NCI-H1930 (cell line): Measurements from ENCODE around the gene PLOD2.
A peak's percentile ranks its signal among the peaks of the same experiment; 100 is the strongest.

Experiments
- DNase-seq, 2 experiments: peaks; one replicate each; lab custom pipeline; 2025; lab: John Stamatoyannopoulos, UW

Gene PLOD2

DNA sequence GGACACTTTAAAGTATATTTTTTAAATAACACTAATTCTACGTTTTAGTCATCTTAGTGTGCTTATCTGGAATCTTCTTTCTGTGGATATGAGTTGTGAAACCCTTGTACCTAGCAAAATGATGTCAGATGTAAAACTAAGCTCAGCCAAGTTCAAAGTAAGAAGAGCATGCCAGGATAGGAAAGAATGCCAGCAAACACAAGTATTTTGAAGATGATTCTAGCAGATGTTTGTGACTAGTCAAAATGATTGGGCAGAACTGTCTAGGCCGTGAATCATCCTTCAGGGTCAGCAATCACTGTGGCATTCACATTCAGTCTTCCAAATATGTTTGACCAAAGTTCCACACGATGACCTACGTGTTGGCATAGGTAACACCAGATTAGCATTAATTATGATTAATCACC, 5.4 kb upstream of the PLOD2 start:
- DNase-seq: no peak

- DNase-seq: no peak
Measured at GRCh38 chr3:146165877-146166276, 4.9 kb upstream of the PLOD2 start.

DNA sequence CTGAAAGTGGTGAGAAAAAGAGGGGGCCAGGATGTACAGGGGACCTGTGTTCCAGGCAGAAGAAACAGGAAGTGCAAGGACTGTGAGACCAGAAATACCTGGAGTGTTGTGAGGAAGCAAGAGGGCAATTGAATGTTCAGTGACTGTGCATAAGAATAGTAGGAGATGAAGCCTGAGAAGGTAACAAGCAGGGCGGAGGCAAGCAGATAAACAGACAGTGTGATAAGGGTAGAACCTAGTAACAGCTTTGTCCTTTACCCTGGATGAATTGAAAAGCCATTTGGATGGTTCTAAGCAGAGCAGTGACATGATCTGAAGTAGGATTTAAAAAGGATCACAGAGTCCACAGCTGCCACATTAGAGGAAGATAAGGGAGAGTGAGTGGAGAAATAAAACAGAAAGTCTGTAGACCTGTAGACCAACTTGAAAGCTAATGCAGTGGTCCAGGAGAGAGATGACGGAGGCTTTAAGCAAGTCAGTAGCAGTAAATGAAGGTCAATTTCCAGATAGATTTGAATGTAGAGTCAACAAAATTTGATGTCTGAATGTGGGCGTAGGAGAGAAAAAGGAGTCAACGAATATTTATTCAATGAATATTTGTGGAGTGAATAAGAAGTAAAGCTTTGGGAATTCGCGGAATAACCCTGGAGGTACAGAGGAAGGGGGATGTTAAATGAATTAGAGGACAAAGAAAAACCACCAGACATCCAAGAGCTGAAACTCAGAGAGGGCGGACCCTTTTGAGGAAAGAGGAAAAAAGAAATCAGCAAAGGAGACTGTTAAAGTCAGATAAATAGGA, 4.2 kb upstream of the PLOD2 start:
- no peak for DNase-seq

- no peak for DNase-seq
Measured at GRCh38 chr3:146164506-146164905, 3.5 kb upstream of the PLOD2 start.

GRCh38 chr3:146164071-146164470, 3.1 kb upstream of the PLOD2 start:
- DNase-seq: no peak

DNA sequence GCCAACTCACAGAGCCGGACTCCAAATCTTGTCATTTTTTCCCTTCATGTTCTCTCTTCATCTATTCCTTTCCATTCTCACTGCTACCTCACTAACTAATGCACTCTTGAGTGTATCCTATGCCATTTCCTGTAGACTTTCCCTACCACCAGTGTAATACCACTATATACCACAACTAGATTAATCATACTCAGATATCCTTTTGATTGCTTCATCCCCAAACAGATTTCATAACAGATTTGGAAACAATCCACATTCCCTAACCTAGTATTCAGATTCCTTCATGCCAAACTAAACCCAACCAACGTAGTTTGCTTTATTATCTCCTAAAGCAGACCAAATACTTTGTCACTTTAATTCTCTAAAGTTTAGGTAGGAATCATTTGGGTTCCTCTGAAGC, 2.6 kb upstream of the PLOD2 start:
- DNase-seq: no peak

GRCh38 chr3:146162561-146162960, 1.6 kb upstream of the PLOD2 start:
- no peak for DNase-seq

DNA sequence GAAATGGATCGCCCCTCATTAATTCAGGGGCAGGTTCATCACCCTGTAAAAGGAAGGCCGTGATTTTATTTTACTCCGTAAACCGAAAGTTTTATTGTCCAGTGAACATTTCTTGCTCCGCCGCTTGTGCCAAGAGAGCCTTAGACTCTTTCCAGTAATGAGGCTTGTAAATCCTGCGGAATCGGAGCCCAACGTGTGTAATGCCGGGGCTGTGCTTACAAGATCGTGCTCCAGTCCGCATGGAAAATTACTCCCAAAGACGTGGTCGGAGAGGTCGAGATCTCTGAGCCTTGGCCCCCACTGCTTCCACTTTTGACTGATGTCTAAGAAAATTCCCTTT, 649 bp upstream of the PLOD2 start:
- DNase-seq: no peak

GRCh38 chr3:146160321-146160963, 542 bp downstream of the PLOD2 start:
- DNase-seq: peak; percentile 25 to 55

- DNase-seq: no peak
Measured at GRCh38 chr3:146159616-146160320, 1.2 kb downstream of the PLOD2 start.

- DNase-seq: no peak
Measured at GRCh38 chr3:146159037-146159436, 1.9 kb downstream of the PLOD2 start.

DNA sequence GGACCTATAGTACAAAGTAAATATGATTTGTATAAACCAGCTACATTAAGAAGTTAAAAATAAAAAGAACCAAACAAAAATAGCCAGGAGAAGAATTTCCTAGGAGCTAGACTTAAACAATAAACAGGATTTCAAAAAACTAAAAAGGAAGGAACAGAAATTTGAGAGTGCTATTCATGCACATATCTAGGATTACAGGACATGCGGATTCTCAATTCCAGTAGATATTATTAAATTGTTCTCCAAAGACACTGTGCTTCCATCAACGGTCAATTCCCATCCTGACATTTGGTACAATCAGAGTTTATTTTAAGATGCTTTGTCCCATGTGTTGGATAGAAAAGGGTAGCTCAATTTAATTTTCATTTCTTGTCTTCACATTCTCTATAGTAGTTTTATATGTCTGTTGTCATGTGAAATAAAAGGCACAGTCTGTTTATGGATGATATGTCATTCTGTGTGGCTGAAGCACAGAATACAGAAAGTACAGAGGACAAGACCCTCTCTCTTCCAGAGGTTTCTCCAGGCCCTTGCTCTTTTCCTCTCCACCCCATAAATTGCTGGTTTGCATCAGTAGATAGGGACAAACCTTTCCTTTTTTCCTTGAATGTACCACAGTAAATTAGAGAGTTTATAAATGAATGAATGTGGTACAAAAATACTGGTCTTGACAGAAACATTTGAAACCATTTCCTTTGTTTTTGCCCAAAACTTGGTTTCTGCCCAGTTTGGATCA, 3.5 kb downstream of the PLOD2 start:
- DNase-seq: no peak

GRCh38 chr3:146156666-146157314, 4.2 kb downstream of the PLOD2 start:
- DNase-seq: no peak

DNA sequence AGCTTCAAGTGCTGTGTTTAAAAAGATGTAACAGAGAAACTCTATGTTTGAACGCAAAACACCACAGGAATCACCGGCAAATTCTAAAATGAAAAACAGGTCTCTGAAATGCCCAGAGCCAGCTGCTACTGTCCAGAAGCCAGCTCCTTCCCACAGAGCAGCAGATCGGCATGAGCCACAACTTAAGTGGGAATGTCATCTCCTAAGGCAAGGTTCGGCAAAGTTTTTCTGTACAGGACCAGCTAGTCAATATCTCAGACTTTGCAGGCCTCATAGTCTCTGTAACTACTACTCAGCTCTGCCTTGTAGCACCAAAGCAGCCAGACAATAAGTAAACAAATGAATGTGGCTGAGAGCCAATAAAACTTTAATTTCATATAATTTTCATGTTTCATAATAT, 4.9 kb downstream of the PLOD2 start:
- DNase-seq: no peak

- DNase-seq: no peak
Measured at GRCh38 chr3:146154995-146155394, 6.0 kb downstream of the PLOD2 start.

DNA sequence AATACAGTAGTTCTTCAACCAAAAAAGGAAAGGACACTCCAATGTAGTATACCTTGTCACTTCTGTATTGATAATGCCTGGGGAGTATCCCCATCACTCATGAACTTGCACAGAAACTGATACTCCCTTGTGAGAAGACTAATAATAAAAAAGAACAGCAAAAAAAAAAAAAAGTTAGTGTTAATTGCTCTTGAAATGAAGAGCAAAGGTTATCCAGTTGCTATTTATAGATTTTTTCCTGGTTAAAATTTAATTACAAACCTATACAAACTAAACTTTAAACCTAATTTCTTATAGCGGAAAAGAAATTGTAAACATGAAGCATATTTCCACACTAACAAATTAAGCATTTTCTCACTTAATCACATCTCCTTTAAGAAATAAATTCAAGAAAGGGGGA, 6.7 kb downstream of the PLOD2 start:
- no peak for DNase-seq

DNA sequence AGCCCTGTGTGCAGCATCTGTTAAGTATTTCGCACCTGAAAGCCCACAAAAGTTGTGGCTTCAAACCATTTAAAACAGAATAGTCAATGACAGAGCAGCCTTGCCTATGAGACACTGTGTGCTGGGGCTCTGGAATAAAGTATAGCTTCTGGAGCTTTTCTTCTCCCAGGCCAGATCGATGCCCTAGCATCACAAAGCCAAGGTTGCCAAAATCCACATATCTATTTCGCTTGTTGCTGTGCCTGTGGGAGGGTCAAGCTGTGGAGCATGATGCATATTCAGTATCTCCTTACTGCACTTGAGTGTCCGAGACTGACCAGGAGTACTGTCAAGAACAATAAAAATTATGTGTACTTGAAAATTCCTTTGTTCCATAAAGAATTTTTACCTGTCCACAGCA, 7.6 kb downstream of the PLOD2 start:
- DNase-seq: no peak

GRCh38 chr3:146152834-146153233, 8.2 kb downstream of the PLOD2 start:
- DNase-seq: no peak

DNA sequence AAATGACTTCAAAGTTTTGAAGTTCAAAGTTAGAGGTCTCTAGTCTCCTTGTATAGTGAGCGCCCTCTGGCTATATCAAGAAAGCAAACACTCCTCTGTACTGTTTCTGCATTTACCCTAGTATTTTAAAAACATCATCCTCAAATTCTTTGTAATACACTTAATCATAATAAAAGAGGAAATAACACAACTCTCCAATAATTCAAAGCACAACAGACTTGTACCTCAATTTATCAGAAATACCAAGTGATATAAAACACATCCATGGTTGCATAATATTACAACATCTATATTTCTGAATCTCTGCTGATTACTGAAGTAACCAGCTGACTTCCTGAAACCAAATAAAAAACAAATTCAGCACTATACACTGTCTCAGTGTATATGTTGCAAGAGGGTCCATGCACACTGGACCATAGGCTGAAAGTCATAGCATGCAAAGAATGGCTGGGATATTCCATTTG, 12.5 kb downstream of the PLOD2 start:
- DNase-seq: no peak

DNA sequence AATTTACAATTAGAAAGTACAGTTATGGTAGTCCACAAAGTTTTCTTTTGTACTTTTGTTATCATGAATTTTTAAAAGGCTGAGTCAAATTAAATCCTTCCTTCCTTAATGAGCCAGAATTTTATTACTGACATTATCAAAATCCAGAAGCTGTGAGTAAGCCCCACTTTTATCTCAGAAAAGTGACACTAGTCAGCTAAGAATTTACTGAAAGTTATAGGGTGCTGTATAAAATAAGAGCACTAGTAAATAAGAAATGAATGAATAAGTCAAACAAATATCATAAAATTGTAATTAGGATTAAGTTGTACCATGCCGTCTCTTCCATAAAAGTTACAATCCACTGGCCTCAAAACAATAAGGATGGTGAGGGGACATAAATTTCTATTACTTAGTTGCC, 15.3 kb downstream of the PLOD2 start:
- no peak for DNase-seq

- no peak for DNase-seq
Measured at GRCh38 chr3:146142757-146143156, 18.2 kb downstream of the PLOD2 start.

- no peak for DNase-seq
Measured at GRCh38 chr3:146139586-146140110, 21.3 kb downstream of the PLOD2 start.
